ENCODE measurements around the gene TMC6. TPM values are rescaled to one million over a fixed set of nuclear protein-coding genes. Genes with fewer than 3 reads are reported as not detected.

Gene TMC6
- total RNA-seq, 1 experiment from 2014 or later = 97.7 TPM

DNA sequence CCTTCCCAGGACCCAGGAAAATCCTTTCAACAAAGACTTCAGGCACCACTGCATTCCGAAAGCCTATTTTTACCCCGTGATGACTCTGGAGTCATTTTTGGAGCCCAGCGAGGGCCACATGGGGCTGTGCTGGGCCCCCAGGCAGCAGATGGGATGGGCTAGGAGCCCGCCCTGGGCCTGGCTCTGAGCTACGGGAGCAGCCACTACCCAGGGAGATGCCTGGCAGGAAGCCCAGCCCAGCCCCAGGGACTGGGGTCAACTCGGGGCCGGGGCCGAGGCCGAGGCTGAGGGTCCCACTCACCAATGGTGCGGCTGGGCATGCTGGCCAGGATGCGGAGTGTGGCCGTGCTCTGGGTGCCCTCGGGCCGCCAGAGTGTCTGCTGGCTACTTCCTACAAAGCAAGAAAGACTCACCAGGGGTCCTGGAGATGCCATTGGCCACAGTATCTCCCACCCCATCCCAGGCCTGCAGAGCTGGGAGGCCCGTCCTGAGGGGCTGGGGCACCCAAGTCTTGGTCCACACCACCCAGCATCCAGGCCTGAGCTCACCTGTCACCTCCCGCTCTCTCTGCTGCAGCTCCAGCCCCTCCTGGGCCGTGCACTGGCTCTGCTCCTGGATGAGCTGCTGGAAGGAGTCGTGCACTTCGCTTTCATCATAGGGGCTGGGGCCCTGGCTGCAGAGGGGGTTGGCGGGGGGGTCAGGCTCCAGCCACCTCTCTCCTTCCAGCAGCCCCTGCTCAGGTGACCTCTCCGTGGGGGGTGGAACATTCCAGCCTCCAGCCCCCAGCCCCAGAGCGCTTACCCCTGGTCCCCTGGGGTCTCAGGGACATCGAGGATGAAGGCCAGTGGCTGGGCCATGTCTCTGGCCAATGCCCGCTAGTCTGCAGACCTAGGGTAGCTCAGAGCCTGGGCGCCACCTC lies 2.3 kb downstream of the TMC6 start:
- peaks cover 13% of the 10 kb centered on the region for H3K79me2 ChIP-seq (ENCODE audit: low read depth)
- POLR2A ChIA-PET (ENCODE audit: unreplicated experiment) = interaction anchor here (0.6 kb wide), 1 partner anchor 14 kb away, joined by 5 read pairs; no protein-coding TSS in a partner anchor
- H3K4me3 ChIP-seq = no peak overlapping the region
- H4K20me1 ChIP-seq (ENCODE audit: insufficient read depth) = no peaks in the 10 kb centered on the region
- no peaks in the 10 kb centered on the region for H3K9me2 ChIP-seq (ENCODE audit: insufficient read depth)
- CTCF ChIA-PET = interaction anchor here (1.1 kb wide), 1 partner anchor 12 kb away, joined by 3 read pairs; no protein-coding TSS in a partner anchor
- DNase-seq = no peak
- H3K4me1 ChIP-seq (replicated peaks; ENCODE audit: insufficient read depth) = peaks cover 13% of the 10 kb centered on the region
- no peaks in the 10 kb centered on the region for H3K9me3 ChIP-seq (ENCODE audit: insufficient read depth, low read depth)
- H3K27ac ChIP-seq = no peak overlapping the region
- no peak overlapping the region for H2AFZ ChIP-seq
- no peaks in the 10 kb centered on the region for H3K36me3 ChIP-seq (ENCODE audit: low read depth)
- H3K4me2 ChIP-seq = peak overlapping the region; percentile 96; the same call in 1 of the 2 replicates
- no peak for TF ChIP-seq EZH2 (IDR thresholded peaks at IDR 0.05; ENCODE audit: low read depth)
- TF ChIP-seq CTCF (conservative IDR thresholded peaks at IDR 0.05) = no peak
- no TSS peak for BruUV-seq (replicated peaks)
- peaks cover 11% of the 10 kb centered on the region; the same call in 1 of the 2 replicates for H3F3A ChIP-seq (ENCODE audit: insufficient read depth, low read depth)
- intact Hi-C loops (cut with micrococcal nuclease; ENCODE audit: unreplicated experiment) = no loop called here
- H3K27me3 ChIP-seq (ENCODE audit: insufficient read depth, low read depth) = no peaks in the 10 kb centered on the region

DNA sequence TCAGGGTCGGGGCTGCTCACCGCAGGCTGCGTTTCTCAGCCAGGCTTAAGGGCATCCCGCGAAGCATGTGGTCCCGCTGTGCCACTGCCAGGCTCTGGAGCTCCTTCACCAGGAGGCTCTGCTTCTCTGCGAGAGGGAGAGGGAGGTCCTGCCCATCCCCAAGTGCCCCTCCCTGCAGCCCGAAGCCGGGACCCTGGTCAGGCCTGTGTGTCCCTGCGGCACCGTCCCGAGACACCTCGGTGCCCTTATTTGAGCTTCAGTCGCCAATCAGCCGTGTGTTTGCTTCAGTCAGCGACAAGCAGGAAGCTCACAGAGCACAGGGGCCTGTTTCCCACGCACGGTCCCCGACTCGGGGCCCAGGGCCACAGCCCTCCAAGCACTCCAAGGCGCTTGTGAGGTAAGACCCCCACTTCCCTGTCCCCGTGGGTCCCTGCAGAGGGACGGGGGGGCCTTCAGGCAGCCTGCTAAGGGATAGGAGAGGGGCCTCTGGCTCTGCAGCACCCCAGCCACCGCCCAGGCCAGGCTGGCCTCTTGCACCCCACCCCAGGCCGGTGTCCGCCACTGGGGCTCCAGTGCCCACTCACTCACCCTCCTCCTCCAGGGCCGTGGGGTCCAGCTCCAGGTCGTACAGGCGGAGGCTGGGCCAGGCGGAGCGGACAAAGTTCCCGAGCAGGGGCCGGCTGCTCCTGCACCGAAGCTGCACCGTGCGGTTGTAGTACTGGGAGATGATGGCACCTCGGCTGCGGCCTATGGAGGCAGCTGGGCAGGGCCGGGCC lies 3.2 kb downstream of the TMC6 start:
- intact Hi-C loops (cut with micrococcal nuclease; ENCODE audit: unreplicated experiment) = no loop called here
- POLR2A ChIA-PET (ENCODE audit: unreplicated experiment) = interaction anchor here (0.6 kb wide), 1 partner anchor 20 kb away, joined by 3 read pairs; no protein-coding TSS in a partner anchor
- H3K9me2 ChIP-seq (ENCODE audit: insufficient read depth) = no peaks in the 10 kb centered on the region
- H2AFZ ChIP-seq = no peak overlapping the region
- no peak overlapping the region for H3K4me2 ChIP-seq
- no peak overlapping the region for H3K27ac ChIP-seq
- no peak for DNase-seq
- H3K36me3 ChIP-seq (ENCODE audit: low read depth) = no peaks in the 10 kb centered on the region
- no peaks in the 10 kb centered on the region for H4K20me1 ChIP-seq (ENCODE audit: insufficient read depth)
- H3K9me3 ChIP-seq (ENCODE audit: insufficient read depth, low read depth) = no peaks in the 10 kb centered on the region
- H3K79me2 ChIP-seq (ENCODE audit: low read depth) = peaks cover 13% of the 10 kb centered on the region
- H3F3A ChIP-seq (ENCODE audit: insufficient read depth, low read depth) = peaks cover 11% of the 10 kb centered on the region; the same call in 1 of the 2 replicates
- no peaks in the 10 kb centered on the region for H3K27me3 ChIP-seq (ENCODE audit: insufficient read depth, low read depth)
- H3K4me3 ChIP-seq = no peak overlapping the region
- TF ChIP-seq EZH2 (IDR thresholded peaks at IDR 0.05; ENCODE audit: low read depth) = no peak
- TF ChIP-seq CTCF (conservative IDR thresholded peaks at IDR 0.05) = no peak
- peaks cover 13% of the 10 kb centered on the region for H3K4me1 ChIP-seq (replicated peaks; ENCODE audit: insufficient read depth)
- CTCF ChIA-PET = no interaction called here
- no TSS peak for BruUV-seq (replicated peaks)

DNA sequence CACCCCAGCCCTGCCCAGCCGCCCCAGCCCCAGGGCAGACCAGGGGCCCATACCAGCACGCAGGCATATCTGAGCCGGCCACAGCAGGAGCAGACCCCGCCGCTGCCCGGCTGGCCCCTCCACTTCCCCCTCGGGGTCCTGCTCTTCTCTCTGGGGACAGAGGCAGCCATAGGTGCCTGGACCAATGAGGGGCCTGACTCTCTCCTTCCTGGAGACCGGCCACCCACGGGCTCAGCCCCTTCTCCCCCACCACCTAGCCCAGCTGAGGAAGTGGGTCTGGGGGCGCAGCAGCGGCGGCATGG lies 3.8 kb downstream of the TMC6 start:
- intact Hi-C loops (cut with micrococcal nuclease; ENCODE audit: unreplicated experiment) = no loop called here
- Histone ChIP-seq H3K27ac (no peak overlapping the region), H2AFZ (no peak overlapping the region), H3K27me3 (ENCODE audit: insufficient read depth, low read depth) (no peaks in the 10 kb centered on the region), H3K4me1 (replicated peaks; ENCODE audit: insufficient read depth) (peaks cover 13% of the 10 kb centered on the region), H3K9me2 (ENCODE audit: insufficient read depth) (no peaks in the 10 kb centered on the region), H3K36me3 (ENCODE audit: low read depth) (no peaks in the 10 kb centered on the region), H3K9me3 (ENCODE audit: insufficient read depth, low read depth) (no peaks in the 10 kb centered on the region), H3K4me2 (no peak overlapping the region), H3K4me3 (no peak overlapping the region), H3F3A (ENCODE audit: insufficient read depth, low read depth) (peaks cover 6% of the 10 kb centered on the region; the same call in 1 of the 2 replicates), H3K79me2 (ENCODE audit: low read depth) (peaks cover 13% of the 10 kb centered on the region), H4K20me1 (ENCODE audit: insufficient read depth) (no peaks in the 10 kb centered on the region)
- ChIA-PET POLR2A (ENCODE audit: unreplicated experiment) (no interaction called here), CTCF (no interaction called here)
- TF ChIP-seq EZH2 (IDR thresholded peaks at IDR 0.05; ENCODE audit: low read depth) = no peak
- no peak for DNase-seq
- BruUV-seq (replicated peaks) = no TSS peak
